Posterior vena cava (tissue), 2 donors: ENCODE results near the gene ADAMTS2. TPM values are rescaled to one million over a fixed set of nuclear protein-coding genes. Genes with fewer than 3 reads are reported as not detected.
A peak's percentile ranks its signal among the peaks of the same experiment; 100 is the strongest.

ENCODE experiments used
- DNase-seq: peaks from one replicate; pipeline ENCODE4 v3.0.0-alpha.2; 2020; ENCODE audit warnings: low spot score
- intact Hi-C, 2 donors: fragments of 100-400 bp; cut with DNase I; formaldehyde crosslinking; loops; one replicate each; pipeline versions ENCODE4 v1.14.1 to v1.14.2; 2022 to 2023
- total RNA-seq, 2 donors: library from RNA; stranded (reverse); fragmentation: NEBNext Ultra II Directional; extraction: Animal tissue kit (Norgen Biotek cat#: 25700); gene quantifications; one replicate each; pipeline ENCODE4 v1.2.1, GENCODE V29; 2021
- donor health status: DM: yes; HTN: yes; CAD: no.
- donor health status: DM: yes; HTN: yes; CAD: no.

The ADAMTS2 gene
- total RNA-seq, 2 donors from 2014 or later: 27.1 to 62.0 TPM

DNA sequence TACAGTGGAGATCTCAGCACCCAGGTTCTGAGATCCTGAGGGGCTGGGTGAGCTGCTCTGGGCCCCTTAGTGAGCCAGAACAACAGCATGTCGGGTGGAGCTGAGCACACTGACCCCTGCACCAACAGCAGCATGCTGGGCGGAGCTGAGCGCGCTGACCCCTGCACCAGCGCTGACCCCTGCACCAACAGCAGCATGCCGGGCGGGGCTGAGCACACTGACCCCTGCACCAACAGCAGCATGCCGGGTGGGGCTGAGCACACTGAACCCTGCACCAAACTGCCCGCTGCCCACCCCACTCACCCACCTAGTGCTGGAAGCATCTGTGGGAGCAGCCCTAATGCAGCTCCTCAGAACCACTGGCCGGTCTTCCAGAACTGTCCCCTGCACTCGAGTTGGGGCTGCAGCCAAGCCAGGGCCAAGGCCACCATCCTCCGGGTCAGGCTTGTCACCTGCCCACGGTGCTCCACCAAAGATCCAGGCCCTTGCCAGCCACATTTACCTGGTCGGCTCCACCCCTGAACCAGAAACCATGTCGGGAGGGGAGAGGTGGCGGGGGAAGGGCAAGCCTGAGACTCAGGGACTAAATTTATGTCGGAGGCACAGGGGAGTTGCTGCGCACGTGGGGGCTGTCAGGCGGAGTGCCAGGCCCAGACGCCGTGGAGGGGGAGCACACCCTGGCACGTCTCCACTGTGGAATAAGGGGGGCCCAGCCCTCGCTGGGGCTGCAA is 80.3 kb downstream of the ADAMTS2 start:
- DNase-seq: peak; percentile 41
- intact Hi-C loops: no loop called here

DNA sequence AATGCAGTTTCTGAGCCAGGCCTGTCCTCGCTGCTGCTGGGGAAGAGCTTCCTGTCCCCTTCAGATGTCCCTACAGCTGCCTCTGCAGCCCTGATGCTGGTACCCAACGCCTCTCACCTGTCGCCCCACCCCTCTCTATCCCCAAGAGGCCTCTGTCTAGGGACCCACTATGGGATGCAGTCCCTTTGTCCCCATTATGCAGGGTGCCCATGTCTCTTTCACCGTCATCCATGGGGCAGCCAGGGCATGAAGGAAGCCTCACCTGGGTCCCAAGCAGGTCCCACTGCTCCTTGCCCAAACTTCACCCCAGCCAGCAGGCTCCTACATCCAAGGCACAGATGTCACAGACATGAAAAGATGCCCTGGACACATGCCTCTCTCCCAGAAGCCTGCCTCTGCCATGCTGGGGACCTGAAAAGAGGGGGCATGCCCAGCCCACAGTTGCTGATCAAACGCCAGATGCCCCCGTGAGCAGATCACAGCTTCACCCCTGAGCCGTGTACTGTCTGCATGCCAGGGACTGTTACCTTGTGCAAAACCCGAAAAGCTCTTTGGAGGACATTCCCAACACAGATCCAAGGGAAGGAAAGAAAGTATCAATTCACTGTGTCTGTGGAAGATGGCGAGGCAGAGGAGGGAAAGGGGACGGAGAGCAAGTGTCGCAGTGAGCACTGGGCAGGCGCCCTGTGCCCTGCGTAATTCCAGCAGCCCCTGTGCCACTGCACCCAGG is 81.0 kb downstream of the ADAMTS2 start:
- intact Hi-C loops: no loop called here

GRCh38 chr5:179263391-179264052 is 81.7 kb downstream of the ADAMTS2 start:
- intact Hi-C loops: no loop called here
- peak; percentile 69 for DNase-seq

More for the DNA sequence above, 81.0 kb downstream of the ADAMTS2 start:
- peak; percentile 65 for DNase-seq

- peak; percentile 75 for DNase-seq
- intact Hi-C loops: no loop called here
Observed at GRCh38 chr5:179262126-179262920, 82.9 kb downstream of the ADAMTS2 start.

DNA sequence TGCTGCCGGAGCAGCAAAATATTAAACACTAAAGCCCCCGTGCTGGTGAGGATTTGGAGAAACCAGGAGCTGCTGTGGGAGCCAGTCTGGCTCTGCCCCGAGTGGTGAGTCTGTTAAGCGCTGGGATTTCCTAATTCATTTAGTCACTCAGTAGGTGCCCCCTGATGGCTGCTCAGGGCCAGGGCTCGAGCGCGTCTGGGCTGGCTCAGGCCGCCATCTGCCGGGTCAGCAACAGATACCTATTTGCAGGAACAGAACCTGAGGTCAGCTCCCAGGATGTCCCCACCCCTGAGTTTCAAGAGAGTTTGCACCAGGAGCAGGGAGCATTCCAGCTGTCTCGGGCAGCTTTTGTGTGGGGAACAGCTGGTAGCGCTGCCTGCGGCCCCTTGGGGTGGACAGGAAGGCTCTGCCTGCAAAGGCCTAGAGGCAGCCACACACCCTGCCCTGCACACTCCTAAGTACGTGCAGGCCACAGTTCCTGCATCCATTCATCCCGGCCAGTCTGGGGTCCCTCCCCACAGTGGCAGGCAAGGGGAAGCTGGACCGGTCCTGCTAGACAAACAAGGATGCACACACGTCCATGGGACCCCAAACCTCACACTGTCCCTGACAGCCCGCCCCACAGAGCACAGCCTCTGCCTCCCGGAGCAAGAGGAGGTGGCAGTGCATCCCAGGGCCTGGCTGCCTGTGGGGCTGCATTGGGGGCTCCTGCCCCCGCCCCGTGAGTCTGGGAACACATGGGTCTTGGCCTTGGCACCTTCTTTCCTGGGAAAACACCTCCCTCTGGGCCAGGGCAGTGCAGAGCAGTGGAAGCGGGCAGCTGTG is 83.7 kb downstream of the ADAMTS2 start:
- intact Hi-C loops: no loop called here

DNA sequence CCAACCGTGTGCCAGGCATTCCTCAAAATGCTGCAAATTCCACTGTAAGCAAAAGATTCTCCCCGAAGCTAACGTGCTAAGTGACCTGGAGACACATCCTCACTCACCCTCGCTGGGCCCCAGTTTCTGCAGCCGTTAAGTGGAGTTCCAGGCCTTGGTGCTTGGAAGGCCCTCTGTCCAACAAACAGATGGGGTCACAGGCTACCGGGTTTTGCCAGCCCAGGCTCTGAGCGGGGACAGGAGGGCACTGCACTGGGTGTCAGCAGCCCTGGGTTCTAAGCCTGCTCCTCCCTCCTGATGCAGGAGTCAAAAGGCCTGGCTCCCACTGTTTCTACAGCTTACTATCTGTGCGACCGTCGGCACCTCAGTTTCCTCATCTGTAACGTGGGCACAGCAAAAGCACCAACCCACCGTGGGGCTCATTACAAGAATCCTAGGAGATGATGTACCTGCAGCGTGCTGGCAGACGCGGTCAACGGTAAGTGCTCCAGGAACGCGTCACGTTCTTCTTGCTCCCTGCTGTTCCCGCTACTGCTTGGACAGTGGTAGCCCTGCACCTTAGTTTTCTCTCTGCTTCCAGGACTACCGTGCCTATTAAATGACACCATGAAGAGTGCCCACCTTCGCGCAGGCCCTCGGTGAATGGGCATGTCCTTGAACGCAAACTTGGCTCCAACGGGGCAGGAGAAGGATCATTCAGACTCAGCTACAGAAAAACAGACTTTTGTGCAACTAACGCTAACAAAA is 84.8 kb downstream of the ADAMTS2 start:
- peak; percentile 57 for DNase-seq
- intact Hi-C loops: no loop called here

More for the DNA sequence above, 83.7 kb downstream of the ADAMTS2 start:
- peak; percentile 73 for DNase-seq

GRCh38 chr5:179259731-179260323 is 85.4 kb downstream of the ADAMTS2 start:
- intact Hi-C loops: no loop called here
- peak; percentile 58 for DNase-seq

DNA sequence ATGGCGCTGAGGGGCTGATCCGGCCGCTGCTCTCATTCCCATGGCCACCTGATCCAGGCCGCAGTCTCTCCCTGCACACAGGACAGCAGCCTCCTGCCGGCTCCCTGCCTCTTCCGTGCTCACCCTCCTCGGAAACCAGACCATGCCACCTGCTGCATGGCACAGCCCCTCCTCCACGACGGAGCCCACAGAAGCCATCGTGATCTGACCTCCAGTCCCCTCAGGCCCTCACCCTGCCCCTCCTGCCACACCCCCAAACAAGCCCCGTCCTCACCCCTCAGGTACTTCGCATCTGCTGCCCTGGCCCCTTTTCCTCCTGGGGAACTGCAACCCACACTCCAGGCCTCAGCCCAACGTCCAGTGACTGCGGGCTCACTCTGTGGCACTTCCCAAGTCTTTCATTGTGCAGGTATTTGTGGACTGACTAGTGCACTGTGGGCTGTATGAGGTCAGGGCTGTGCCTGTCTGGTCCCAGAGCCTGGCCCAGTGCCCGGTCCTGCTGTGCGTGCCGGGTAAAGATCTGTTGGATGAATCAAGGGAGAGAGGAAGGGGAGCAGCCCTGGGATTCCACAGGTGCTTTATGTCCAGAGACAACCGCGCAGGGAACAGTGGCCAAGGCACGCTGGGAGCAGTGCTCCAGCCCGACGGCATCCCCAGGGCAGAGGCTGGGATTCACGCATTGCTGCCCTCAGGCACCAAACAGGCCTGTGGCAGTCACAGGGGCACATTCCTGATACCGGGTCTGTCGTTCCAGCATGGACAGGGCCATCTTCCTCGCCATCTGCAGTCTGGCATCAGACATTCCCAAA is 86.1 kb downstream of the ADAMTS2 start:
- intact Hi-C loops: no loop called here
- peak; percentile 68 for DNase-seq

DNA sequence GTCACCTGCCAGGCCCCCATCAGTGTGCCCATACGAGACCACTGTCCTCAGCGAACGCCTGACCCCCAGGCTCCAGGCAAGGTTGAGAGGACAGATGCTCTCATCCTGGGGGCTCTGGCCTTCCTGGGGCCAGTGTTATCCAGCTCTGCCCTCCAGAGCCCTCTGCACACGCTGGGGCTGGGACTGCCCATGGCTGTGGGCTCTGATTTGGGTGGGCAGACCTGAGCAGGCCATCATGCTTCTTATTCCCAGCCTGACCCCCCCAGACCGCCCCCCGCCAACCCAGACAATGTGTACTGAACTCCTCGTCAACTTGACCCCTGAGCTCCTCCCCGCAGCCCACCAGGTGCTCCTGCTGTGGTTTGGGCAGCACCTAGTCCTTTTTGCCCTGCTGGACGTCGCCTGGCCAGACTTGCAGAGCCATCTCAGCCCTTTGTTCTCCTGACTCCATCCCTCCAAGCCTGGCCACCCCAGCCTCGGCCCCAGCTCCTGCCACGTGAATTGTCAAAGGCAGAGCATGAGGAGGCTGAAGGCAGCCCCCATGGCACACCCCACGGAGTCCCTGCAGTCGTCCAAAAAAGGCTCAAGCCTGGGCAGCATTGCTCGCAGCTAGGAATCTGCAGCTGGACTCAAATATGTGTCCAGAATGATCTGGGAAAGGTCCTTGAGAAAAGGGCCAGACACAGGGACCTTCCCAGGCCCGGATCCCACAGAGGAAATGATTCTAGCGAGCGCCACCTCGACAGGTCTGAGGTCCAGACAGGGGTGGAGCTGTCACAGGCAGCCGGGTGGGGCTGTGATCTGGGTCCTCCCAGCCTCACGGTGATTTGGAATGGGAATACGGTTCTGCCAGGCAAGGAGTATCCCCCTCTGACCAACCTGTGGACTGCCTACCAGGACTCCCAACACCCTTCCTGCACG is 87.0 kb downstream of the ADAMTS2 start:
- intact Hi-C loops: no loop called here
- peak; percentile 77 for DNase-seq

- intact Hi-C loops: no loop called here
- peak; percentile 83 for DNase-seq
Observed at GRCh38 chr5:179257176-179257682, 88.0 kb downstream of the ADAMTS2 start.

DNA sequence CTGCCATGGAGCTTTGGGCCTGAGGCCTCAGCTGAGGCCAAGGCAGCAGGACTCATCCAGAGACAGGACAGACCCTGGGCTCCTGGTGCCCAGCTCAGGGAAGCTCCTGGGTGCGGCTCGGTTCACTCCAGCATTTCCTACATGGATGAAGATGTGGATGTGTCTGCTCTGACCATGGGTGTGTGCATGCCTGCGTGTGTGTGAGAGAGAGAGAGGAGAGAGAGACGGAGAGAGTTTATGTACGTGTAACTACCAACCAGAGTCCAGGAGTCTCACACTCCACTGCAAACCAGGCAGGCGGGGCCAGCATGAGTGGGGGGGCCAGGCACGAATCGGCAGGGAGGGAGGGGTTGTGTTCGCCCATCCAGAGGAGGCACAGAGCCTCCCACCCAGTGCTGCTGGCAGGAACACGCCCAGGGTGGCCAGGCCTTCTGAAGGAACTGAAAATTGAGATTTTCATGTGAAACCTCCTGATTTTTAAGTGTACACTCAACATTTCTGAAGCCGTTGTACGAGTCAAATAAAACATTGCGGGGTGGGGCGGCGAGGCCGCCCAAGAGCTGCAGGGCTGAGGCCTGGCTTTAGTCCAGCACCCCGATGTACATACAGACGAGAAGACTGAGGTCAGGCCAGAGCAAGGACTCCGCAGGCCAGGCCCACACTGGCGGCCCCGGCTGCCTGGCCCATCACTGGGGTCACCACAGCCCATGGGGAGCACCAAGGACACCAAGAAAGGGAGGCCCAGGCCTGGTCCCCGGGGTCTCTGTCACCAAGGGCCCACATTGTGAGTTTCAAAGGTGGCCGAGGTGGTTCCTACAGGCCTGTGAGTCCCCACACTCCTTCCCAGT is 88.7 kb downstream of the ADAMTS2 start:
- intact Hi-C loops: no loop called here
- peak; percentile 83 for DNase-seq

GRCh38 chr5:179255527-179256327 is 89.5 kb downstream of the ADAMTS2 start:
- intact Hi-C loops: no loop called here

DNA sequence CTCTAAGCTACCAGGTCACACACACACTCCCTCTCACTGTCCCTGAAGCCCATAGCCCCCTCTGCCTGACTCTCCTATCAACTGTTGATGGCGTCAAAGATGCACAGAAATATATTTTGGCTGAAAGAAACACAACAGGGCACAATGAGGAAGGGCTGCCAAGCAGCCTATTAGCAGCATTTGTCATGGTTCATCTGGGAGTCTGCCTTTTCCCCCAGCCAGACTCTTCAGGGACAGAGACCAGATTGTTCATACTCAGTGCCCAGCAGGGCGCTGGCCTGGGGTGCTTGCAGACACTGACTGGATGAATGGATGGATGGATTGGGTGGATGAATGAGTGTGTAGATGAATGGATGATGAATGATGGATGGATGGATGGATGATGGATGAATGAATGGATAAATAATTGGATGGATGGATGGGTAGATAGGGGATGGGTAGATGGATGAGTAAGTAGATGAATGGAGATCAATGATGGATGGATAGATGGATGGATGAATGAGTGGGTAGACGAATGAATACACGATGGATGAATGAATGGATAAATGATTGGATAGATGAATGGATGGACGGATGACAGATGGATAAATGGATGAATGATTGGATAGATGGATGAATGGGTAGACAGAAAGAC is 90.5 kb downstream of the ADAMTS2 start:
- peak; percentile 45 for DNase-seq
- intact Hi-C loops: no loop called here

More at GRCh38 chr5:179255527-179256327, 89.5 kb downstream of the ADAMTS2 start:
- DNase-seq: peak; percentile 71
